Measurements from ENCODE around the gene TMEM106A.
"Not testable (repeated sequence)": the region's sequence is repeated elsewhere in the genome, so short reads cannot be mapped to it uniquely, and the experiment has no call there.

TMEM106A gene

GRCh38 chr17:43211480-43212402 lies at the start of gene TMEM106A:
TSS of gene TMEM106A (plus strand) at chr17:43211875. CDS start at chr17:43213042, 1,167 bp downstream.
- peak; percentile 72 to 79 for DNase-seq

- not testable (repeated sequence) for DNase-seq
Measured at GRCh38 chr17:43165971-43166370, 45.7 kb upstream of the TMEM106A start.

GRCh38 chr17:43169561-43170139 lies 42.0 kb upstream of the TMEM106A start:
- no peak for DNase-seq

GRCh38 chr17:43170140-43170765 lies 41.4 kb upstream of the TMEM106A start:
- peak; percentile 94 to 95 for DNase-seq

- DNase-seq, result peak; percentile 98 to 99
Measured at GRCh38 chr17:43170766-43171585, 40.7 kb upstream of the TMEM106A start, which contains the start of gene NBR1. TSS of gene NBR1 (plus strand) at chr17:43171214. CDS start at chr17:43175800, 4,586 bp downstream.

- DNase-seq, result peak; percentile 15 to 23
Measured at GRCh38 chr17:43171586-43172487, 39.8 kb upstream of the TMEM106A start.

- DNase-seq, result no peak
Measured at GRCh38 chr17:43175213-43176118, 36.2 kb upstream of the TMEM106A start.

GRCh38 chr17:43176119-43176570 lies 35.5 kb upstream of the TMEM106A start:
- DNase-seq, result no peak

- DNase-seq, result no peak
Measured at GRCh38 chr17:43183921-43184320, 27.8 kb upstream of the TMEM106A start.

GRCh38 chr17:43186656-43187055 lies 25.0 kb upstream of the TMEM106A start:
- not testable (repeated sequence) for DNase-seq

GRCh38 chr17:43193251-43193650 lies 18.4 kb upstream of the TMEM106A start:
- DNase-seq, result no peak

- no peak for DNase-seq
Measured at GRCh38 chr17:43199633-43200032, 12.0 kb upstream of the TMEM106A start.

GRCh38 chr17:43200127-43200526 lies 11.5 kb upstream of the TMEM106A start:
- DNase-seq, result no peak

GRCh38 chr17:43203013-43203412 lies 8.7 kb upstream of the TMEM106A start:
- not testable (repeated sequence) for DNase-seq

GRCh38 chr17:43210576-43210975 lies 1.1 kb upstream of the TMEM106A start:
- DNase-seq, result no peak

GRCh38 chr17:43211123-43211479 lies 574 bp upstream of the TMEM106A start:
- DNase-seq, result peak in 1 of 2 donors; percentile 10

GRCh38 chr17:43212641-43213490 lies 1.2 kb downstream of the TMEM106A start:
- DNase-seq, result no peak

GRCh38 chr17:43213545-43213944 lies 1.9 kb downstream of the TMEM106A start:
- DNase-seq, result no peak

GRCh38 chr17:43215341-43215740 lies 3.7 kb downstream of the TMEM106A start:
- no peak for DNase-seq
